OCI-LY1 (cell line): ENCODE results near the gene SCNN1B.

Experiments
- CTCF ChIP-seq: fragments of 200-600 bp; sonication (generic), shearing (Covaris generic); IDR thresholded peaks from 2 replicates; pipeline ENCODE4 v1.5.1; 2017; ENCODE audit warnings: mild to moderate bottlenecking, antibody characterized with exemption, low read length, moderate library complexity, mixed read lengths
- EZH2 ChIP-seq: fragments of 200-600 bp; sonication (generic), shearing (Covaris generic); IDR thresholded peaks from 2 replicates; pipeline ENCODE4 v1.8.0; 2017; ENCODE audit warnings: borderline replicate concordance, mixed run types, mild to moderate bottlenecking, antibody characterized with exemption, low read length, moderate library complexity, mixed read lengths

GRCh38 chr16:23337836-23338550 is 35.9 kb downstream of the SCNN1B start:
- no peak for TF ChIP-seq EZH2
- TF ChIP-seq CTCF: no peak
